HepG2 (cell line): ENCODE data around the gene SRP19.
A peak's percentile ranks its signal among the peaks of the same experiment; 100 is the strongest.

ENCODE experiments used
- BRF2 ChIP-seq: sonication (generic); formaldehyde crosslinking; IDR thresholded peaks from 2 replicates; pipeline ENCODE4 v1.8.1; 2022; ENCODE audit warnings: mild to moderate bottlenecking, missing genetic modification reagents
- CTCF ChIP-seq: sonication (generic); formaldehyde crosslinking; IDR thresholded peaks from 2 replicates; pipeline ENCODE4 v1.5.0; 2020; ENCODE audit warnings: mild to moderate bottlenecking, missing genetic modification reagents, moderate library complexity
- KLF9 ChIP-seq: IDR thresholded peaks from 2 replicates; pipeline ENCODE4 v1.6.1; 2016; ENCODE audit warnings: low read depth
- MAX ChIP-seq: IDR thresholded peaks from 2 replicates; pipeline ENCODE4 v1.6.1; 2012; ENCODE audit warnings: inconsistent platforms
- MZF1 ChIP-seq: sonication (generic); formaldehyde crosslinking; IDR thresholded peaks from 2 replicates; pipeline ENCODE4 v1.8.1; 2023; ENCODE audit warnings: mild to moderate bottlenecking, missing genetic modification reagents, borderline replicate concordance
- NR1H2 ChIP-seq: sonication (generic); formaldehyde crosslinking; IDR thresholded peaks from 2 replicates; pipeline ENCODE4 v1.8.1; 2022; ENCODE audit warnings: low read depth, missing genetic modification reagents, borderline replicate concordance
- NR2F1 ChIP-seq, 2 experiments: fragments of 450-650 bp in 1 of 2; formaldehyde crosslinking in 1 of 2; IDR thresholded peaks; 2 replicates each; pipeline versions ENCODE4 v1.5.0 to v1.6.1; 2016 to 2020; ENCODE audit warnings: mild to moderate bottlenecking in 1 of 2, missing compliant biosample characterization in 1 of 2, missing genetic modification reagents in 1 of 2, moderate library complexity in 1 of 2
- POLR2A ChIP-seq, 2 experiments: IDR thresholded peaks; 2 replicates each; pipeline ENCODE4 v1.6.1; 2011; ENCODE audit warnings: low read depth in 2 of 2, low read length in 2 of 2, mild to moderate bottlenecking in 1 of 2, moderate library complexity in 1 of 2; ENCODE audit not compliant: insufficient read depth in 1 of 2
- TCF7 ChIP-seq: sonication (generic); IDR thresholded peaks from 2 replicates; pipeline ENCODE4 v1.6.1; 2016; ENCODE audit warnings: antibody characterized with exemption, low read depth
- ZFX ChIP-seq: sonication (generic); formaldehyde crosslinking; IDR thresholded peaks from 2 replicates; pipeline ENCODE4 v1.4.0; 2020; ENCODE audit warnings: mild to moderate bottlenecking, low read depth, missing genetic modification reagents, moderate library complexity
- ZNF207 ChIP-seq: fragments of 450-650 bp; IDR thresholded peaks from 2 replicates; pipeline ENCODE4 v1.6.1; 2016; ENCODE audit warnings: antibody characterized with exemption, borderline replicate concordance

- TF ChIP-seq CTCF (CRISPR knock-in tag) (no peak), POLR2A (IDR thresholded peaks at IDR 0.05; ENCODE audit: insufficient read depth in 1 of 2, low read depth in 2 of 2, low read length in 2 of 2) (0 out of 4 replicates have a peak, but pooled peaks of 1 of the 2 experiments have one; percentile 17), KLF9 (no peak), MZF1 (no peak), NR1H2 (no peak), BRF2 (CRISPR knock-in tag) (no peak), NR2F1 (CRISPR knock-in tag; IDR thresholded peaks at IDR 0.05) (no peak), MAX (no peak), ZNF207 (no peak), ZFX (CRISPR knock-in tag) (no peak), TCF7 (no peak)
These were observed 57.6 kb downstream of the SRP19 start for GRCh38 chr5:112918679-112919078.
